Upper lobe of left lung (tissue), 4 donors: ENCODE measurements around the gene MYEOV.

Source experiments
- CTCF ChIP-seq, 6 experiments: fragments of 450-650 bp in 4 of 6; fragments of 200-600 bp in 2 of 6; sonication (generic) in 2 of 6; IDR thresholded peaks; one replicate each; pipeline ENCODE4 v1.5.1; 2016 to 2019; ENCODE audit warnings: antibody characterized with exemption in 6 of 6
- POLR2A ChIP-seq, 4 donors: fragments of 450-650 bp; IDR thresholded peaks; one replicate each; pipeline ENCODE4 v1.5.1; 2016 to 2017; ENCODE audit warnings: antibody characterized with exemption in 4 of 4, mild to moderate bottlenecking in 2 of 4
- POLR2AphosphoS5 ChIP-seq, 2 donors: sonication (generic); formaldehyde crosslinking; IDR thresholded peaks; one replicate each; pipeline ENCODE4 v1.5.1; 2017; ENCODE audit warnings: antibody characterized with exemption in 2 of 2

GRCh38 chr11:69295079-69295994, 1.4 kb downstream of the MYEOV start:
- TF ChIP-seq CTCF (IDR thresholded peaks at IDR 0.05), result no peak
- no peak for TF ChIP-seq POLR2AphosphoS5 (IDR thresholded peaks at IDR 0.05)
- no peak for TF ChIP-seq POLR2A (IDR thresholded peaks at IDR 0.05)
